ENCODE results near the gene TSC1.

DNA sequence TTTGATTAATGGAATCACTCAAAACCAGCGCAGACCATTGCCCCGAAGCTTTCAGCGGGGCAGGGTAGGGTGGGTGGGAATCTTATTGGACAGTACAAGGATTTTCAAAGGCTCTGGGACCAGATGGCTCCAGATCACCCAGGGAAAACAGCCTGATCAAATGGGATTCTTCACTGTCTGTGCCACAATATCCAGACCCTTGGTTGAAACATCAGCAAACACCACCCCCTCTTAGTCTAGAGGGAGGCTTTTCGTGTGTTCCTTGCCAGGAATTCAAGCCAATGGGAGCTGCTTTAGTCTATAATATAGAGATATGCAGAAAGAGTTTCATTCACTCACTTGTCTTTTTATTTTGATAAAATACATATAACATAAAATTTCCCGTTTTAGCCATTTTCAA lies 35.7 kb upstream of the TSC1 start:
- TF ChIP-seq, protein P1, sequence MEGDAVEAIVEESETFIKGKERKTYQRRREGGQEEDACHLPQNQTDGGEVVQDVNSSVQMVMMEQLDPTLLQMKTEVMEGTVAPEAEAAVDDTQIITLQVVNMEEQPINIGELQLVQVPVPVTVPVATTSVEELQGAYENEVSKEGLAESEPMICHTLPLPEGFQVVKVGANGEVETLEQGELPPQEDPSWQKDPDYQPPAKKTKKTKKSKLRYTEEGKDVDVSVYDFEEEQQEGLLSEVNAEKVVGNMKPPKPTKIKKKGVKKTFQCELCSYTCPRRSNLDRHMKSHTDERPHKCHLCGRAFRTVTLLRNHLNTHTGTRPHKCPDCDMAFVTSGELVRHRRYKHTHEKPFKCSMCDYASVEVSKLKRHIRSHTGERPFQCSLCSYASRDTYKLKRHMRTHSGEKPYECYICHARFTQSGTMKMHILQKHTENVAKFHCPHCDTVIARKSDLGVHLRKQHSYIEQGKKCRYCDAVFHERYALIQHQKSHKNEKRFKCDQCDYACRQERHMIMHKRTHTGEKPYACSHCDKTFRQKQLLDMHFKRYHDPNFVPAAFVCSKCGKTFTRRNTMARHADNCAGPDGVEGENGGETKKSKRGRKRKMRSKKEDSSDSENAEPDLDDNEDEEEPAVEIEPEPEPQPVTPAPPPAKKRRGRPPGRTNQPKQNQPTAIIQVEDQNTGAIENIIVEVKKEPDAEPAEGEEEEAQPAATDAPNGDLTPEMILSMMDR (IDR thresholded peaks at IDR 0.05) = no peak
- no peak for TF ChIP-seq POLR2AphosphoS5 (IDR thresholded peaks at IDR 0.05)

Measured in prostate gland (tissue), 2 donors.